Measurements from ENCODE around the gene ELAVL4. TPM values are rescaled to one million over a fixed set of nuclear protein-coding genes. Genes with fewer than 3 reads are reported as not detected.

The ELAVL4 gene
- polyA plus RNA-seq, 1 donor from 2014 or later, result 105 TPM

- no peak for TF ChIP-seq POLR2AphosphoS5 (IDR thresholded peaks at IDR 0.05)
- no peak for TF ChIP-seq TAF1 (IDR thresholded peaks at IDR 0.05; ENCODE audit: low read depth)
- no peak for TF ChIP-seq EP300 (conservative IDR thresholded peaks at IDR 0.05; ENCODE audit: poor library complexity, severe bottlenecking)
- TF ChIP-seq MXI1 (conservative IDR thresholded peaks at IDR 0.05; ENCODE audit: poor library complexity, severe bottlenecking), result no peak
- TF ChIP-seq EZH2 (IDR thresholded peaks at IDR 0.05; ENCODE audit: borderline replicate concordance, insufficient read depth, low read length, poor library complexity, severe bottlenecking), result no peak
- TF ChIP-seq RAD21 (conservative IDR thresholded peaks at IDR 0.05), result no peak
- no peak for TF ChIP-seq REST (IDR thresholded peaks at IDR 0.05; ENCODE audit: borderline replicate concordance)
- H3K9me3 ChIP-seq (ENCODE audit: low read length), result no peaks in the 10 kb centered on the region
- H3K9ac ChIP-seq (ENCODE audit: low read length), result no peak overlapping the region
- H3K36me3 ChIP-seq (ENCODE audit: insufficient read depth, low read length), result no peaks in the 10 kb centered on the region
- no peaks in the 10 kb centered on the region for H3K79me2 ChIP-seq (replicated peaks; ENCODE audit: insufficient read depth, low read length)
- H3K27me3 ChIP-seq (ENCODE audit: insufficient read depth, low read depth, low read length), result no peaks in the 10 kb centered on the region
- H3K4me3 ChIP-seq (ENCODE audit: low read length), result no peak overlapping the region
- no peak overlapping the region for H3K4me2 ChIP-seq (ENCODE audit: low read length)
- no peak overlapping the region for H3K27ac ChIP-seq (ENCODE audit: low read length)
- no peak overlapping the region for H2AFZ ChIP-seq (ENCODE audit: low read depth, low read length)
- no peaks in the 10 kb centered on the region for H4K20me1 ChIP-seq (ENCODE audit: insufficient read depth)
- H3F3A ChIP-seq (ENCODE audit: insufficient read depth, low read length, poor library complexity, severe bottlenecking), result no peaks in the 10 kb centered on the region
- H3K9me2 ChIP-seq (ENCODE audit: insufficient read depth, low read length), result no peaks in the 10 kb centered on the region
Observed at GRCh38 chr1:50179639-50180038, 70.9 kb downstream of the ELAVL4 start.

DNA sequence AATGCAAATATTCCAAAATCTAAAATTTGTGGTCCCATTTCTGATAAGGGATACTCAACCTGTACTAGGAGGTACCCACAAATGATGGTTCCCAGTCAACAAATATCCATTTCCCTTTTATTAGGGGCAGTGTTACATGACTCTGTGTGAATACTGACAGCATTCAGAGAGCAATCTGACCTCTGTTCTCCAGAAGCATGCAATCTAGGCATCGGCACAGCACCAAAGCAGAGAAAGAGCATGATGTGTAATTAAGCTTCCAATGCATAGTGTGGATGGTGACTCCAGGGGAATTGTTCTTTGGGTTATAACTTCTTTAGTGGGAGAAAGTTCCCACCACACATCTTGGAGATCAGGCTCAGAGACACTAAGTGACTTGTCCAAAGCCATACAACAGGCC is 71.6 kb downstream of the ELAVL4 start:
- Histone ChIP-seq H3K4me2 (ENCODE audit: low read length) (no peak overlapping the region), H3K36me3 (ENCODE audit: insufficient read depth, low read length) (no peaks in the 10 kb centered on the region), H2AFZ (ENCODE audit: low read depth, low read length) (no peak overlapping the region), H3K9me2 (ENCODE audit: insufficient read depth, low read length) (no peaks in the 10 kb centered on the region), H3K4me3 (ENCODE audit: low read length) (no peak overlapping the region), H3K27me3 (ENCODE audit: insufficient read depth, low read depth, low read length) (no peaks in the 10 kb centered on the region), H3F3A (ENCODE audit: insufficient read depth, low read length, poor library complexity, severe bottlenecking) (no peaks in the 10 kb centered on the region), H3K9ac (ENCODE audit: low read length) (no peak overlapping the region), H4K20me1 (ENCODE audit: insufficient read depth) (no peaks in the 10 kb centered on the region), H3K79me2 (replicated peaks; ENCODE audit: insufficient read depth, low read length) (no peaks in the 10 kb centered on the region), H3K9me3 (ENCODE audit: low read length) (no peaks in the 10 kb centered on the region), H3K27ac (ENCODE audit: low read length) (no peak overlapping the region)
- TF ChIP-seq POLR2AphosphoS5 (IDR thresholded peaks at IDR 0.05) (no peak), EZH2 (IDR thresholded peaks at IDR 0.05; ENCODE audit: borderline replicate concordance, insufficient read depth, low read length, poor library complexity, severe bottlenecking) (no peak), MXI1 (conservative IDR thresholded peaks at IDR 0.05; ENCODE audit: poor library complexity, severe bottlenecking) (no peak), RAD21 (conservative IDR thresholded peaks at IDR 0.05) (no peak), SMC3 (conservative IDR thresholded peaks at IDR 0.05; ENCODE audit: poor library complexity) (no peak), TAF1 (IDR thresholded peaks at IDR 0.05; ENCODE audit: low read depth) (no peak)
- TF ChIP-seq, protein P1, sequence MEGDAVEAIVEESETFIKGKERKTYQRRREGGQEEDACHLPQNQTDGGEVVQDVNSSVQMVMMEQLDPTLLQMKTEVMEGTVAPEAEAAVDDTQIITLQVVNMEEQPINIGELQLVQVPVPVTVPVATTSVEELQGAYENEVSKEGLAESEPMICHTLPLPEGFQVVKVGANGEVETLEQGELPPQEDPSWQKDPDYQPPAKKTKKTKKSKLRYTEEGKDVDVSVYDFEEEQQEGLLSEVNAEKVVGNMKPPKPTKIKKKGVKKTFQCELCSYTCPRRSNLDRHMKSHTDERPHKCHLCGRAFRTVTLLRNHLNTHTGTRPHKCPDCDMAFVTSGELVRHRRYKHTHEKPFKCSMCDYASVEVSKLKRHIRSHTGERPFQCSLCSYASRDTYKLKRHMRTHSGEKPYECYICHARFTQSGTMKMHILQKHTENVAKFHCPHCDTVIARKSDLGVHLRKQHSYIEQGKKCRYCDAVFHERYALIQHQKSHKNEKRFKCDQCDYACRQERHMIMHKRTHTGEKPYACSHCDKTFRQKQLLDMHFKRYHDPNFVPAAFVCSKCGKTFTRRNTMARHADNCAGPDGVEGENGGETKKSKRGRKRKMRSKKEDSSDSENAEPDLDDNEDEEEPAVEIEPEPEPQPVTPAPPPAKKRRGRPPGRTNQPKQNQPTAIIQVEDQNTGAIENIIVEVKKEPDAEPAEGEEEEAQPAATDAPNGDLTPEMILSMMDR (IDR thresholded peaks at IDR 0.05; ENCODE audit: poor library complexity, severe bottlenecking), result no peak
